PFSK-1 (cell line): Measurements from ENCODE around the gene PRKAR2A.

Experiments
- FOXP2 ChIP-seq: optimal IDR thresholded peaks from 2 replicates; pipeline ENCODE3; 2011; ENCODE audit warnings: borderline replicate concordance, control low read depth, inconsistent platforms; ENCODE audit not compliant: insufficient read depth; ENCODE audit errors: extremely low read length, extremely low read depth
- POLR2AphosphoS5 ChIP-seq: IDR thresholded peaks from 2 replicates; pipeline ENCODE4 v1.6.1; 2012; ENCODE audit warnings: low read depth, mild to moderate bottlenecking, control low read depth, low read length, moderate library complexity
- SIN3A ChIP-seq: IDR thresholded peaks from 2 replicates; pipeline ENCODE4 v1.6.1; 2012; ENCODE audit warnings: mild to moderate bottlenecking, low read length, moderate library complexity, borderline replicate concordance; ENCODE audit not compliant: insufficient read depth
- TAF1 ChIP-seq: IDR thresholded peaks from 2 replicates; pipeline ENCODE4 v1.6.1; 2012; ENCODE audit warnings: low read length, control low read depth, borderline replicate concordance; ENCODE audit not compliant: insufficient read depth
- TF ChIP-seq, protein P1 (sequence below), 2 experiments: IDR thresholded peaks; 2 replicates each; pipeline versions ENCODE4 v1.6.1 to v1.8.0; 2011 to 2012; ENCODE audit warnings: low read depth in 2 of 2, low read length in 2 of 2, control low read depth in 1 of 2, inconsistent platforms in 1 of 2, mild to moderate bottlenecking in 1 of 2, moderate library complexity in 1 of 2; ENCODE audit not compliant: insufficient read depth in 1 of 2

DNA sequence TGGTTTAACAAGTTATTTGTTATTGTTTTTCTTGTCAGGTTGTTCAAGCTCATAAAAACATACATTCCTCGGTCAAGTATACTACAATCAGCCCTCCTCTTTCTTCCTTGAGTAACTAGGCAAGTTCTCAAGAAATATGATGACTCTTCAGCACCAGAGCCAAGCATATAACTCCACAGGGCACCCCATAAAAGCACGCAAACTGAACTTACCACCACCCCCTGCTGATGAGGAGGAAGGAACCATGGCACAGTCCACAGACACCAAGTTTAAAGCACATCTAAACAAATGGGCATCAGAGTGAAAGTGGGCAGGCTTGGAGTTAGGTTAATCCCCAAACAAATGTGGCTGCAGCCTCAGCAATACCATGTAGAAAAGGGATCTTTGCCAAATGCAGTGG lies 135.9 kb downstream of the PRKAR2A start:
- TF ChIP-seq POLR2AphosphoS5 (no peak), SIN3A (no peak), TAF1 (no peak), FOXP2 (no peak)
- TF ChIP-seq, protein P1, sequence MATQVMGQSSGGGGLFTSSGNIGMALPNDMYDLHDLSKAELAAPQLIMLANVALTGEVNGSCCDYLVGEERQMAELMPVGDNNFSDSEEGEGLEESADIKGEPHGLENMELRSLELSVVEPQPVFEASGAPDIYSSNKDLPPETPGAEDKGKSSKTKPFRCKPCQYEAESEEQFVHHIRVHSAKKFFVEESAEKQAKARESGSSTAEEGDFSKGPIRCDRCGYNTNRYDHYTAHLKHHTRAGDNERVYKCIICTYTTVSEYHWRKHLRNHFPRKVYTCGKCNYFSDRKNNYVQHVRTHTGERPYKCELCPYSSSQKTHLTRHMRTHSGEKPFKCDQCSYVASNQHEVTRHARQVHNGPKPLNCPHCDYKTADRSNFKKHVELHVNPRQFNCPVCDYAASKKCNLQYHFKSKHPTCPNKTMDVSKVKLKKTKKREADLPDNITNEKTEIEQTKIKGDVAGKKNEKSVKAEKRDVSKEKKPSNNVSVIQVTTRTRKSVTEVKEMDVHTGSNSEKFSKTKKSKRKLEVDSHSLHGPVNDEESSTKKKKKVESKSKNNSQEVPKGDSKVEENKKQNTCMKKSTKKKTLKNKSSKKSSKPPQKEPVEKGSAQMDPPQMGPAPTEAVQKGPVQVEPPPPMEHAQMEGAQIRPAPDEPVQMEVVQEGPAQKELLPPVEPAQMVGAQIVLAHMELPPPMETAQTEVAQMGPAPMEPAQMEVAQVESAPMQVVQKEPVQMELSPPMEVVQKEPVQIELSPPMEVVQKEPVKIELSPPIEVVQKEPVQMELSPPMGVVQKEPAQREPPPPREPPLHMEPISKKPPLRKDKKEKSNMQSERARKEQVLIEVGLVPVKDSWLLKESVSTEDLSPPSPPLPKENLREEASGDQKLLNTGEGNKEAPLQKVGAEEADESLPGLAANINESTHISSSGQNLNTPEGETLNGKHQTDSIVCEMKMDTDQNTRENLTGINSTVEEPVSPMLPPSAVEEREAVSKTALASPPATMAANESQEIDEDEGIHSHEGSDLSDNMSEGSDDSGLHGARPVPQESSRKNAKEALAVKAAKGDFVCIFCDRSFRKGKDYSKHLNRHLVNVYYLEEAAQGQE (IDR thresholded peaks at IDR 0.05; ENCODE audit: insufficient read depth in 1 of 2, low read depth in 2 of 2, low read length in 2 of 2): no peak
